Adrenal gland (tissue), 12 donors: ENCODE results near the gene KIFC3. TPM values are rescaled to one million over a fixed set of nuclear protein-coding genes. Genes with fewer than 3 reads are reported as not detected.

Experiments
- DNase-seq, 7 donors: peaks; one replicate each; pipeline ENCODE4 v3.0.0-alpha.2; 2019 to 2020
- H3K27ac ChIP-seq, 5 donors: fragments of 200-600 bp; sonication (generic) in 4 of 5; 1 replicate in 3 of 5; 2 replicates in 2 of 5; pipeline versions ENCODE4 v1.5.1 to v1.8.0; 2016 to 2020; ENCODE audit warnings: mild to moderate bottlenecking in 1 of 5
- H3K27me3 ChIP-seq: fragments of 200-600 bp; 2 replicates; pipeline ENCODE4 v1.8.0; 2021
- H3K36me3 ChIP-seq, 2 donors: fragments of 200-600 bp; replicated peaks in 1 of 2; 1 replicate in 1 of 2; 2 replicates in 1 of 2; pipeline versions ENCODE4 v1.5.1 to v1.8.0; 2018 to 2022
- H3K4me1 ChIP-seq, 2 donors: fragments of 200-600 bp; replicated peaks in 1 of 2; 1 replicate in 1 of 2; 2 replicates in 1 of 2; pipeline versions ENCODE4 v1.5.1 to v1.8.0; 2018 to 2021
- H3K4me3 ChIP-seq, 4 donors: fragments of 200-600 bp; sonication (generic) in 3 of 4; one replicate each; pipeline ENCODE4 v1.5.1; 2016 to 2018
- H3K9me3 ChIP-seq, 3 donors: fragments of 200-600 bp; sonication (generic) in 1 of 3; replicated peaks in 1 of 3; 1 replicate in 2 of 3; 2 replicates in 1 of 3; pipeline versions ENCODE4 v1.5.1 to v1.8.0; 2016 to 2021
- POLR2A ChIP-seq, 2 donors: fragments of 450-650 bp; IDR thresholded peaks; one replicate each; pipeline ENCODE4 v1.6.1; 2017; ENCODE audit warnings: antibody characterized with exemption in 2 of 2, mild to moderate bottlenecking in 2 of 2, moderate library complexity in 1 of 2
- WGBS, 4 donors: extraction: QIAGEN DNeasy Blood & Tissue Kit in 2 of 4; methylation state at CpG; one replicate each; pipeline versions ENCODE4 v1.1.5 to v1.1.7; 2013 to 2017; 5-methylcytosine and 5-hydroxymethylcytosine counted together
- intact Hi-C, 2 donors: fragments of 100-400 bp; cut with DNase I; formaldehyde crosslinking; loops; one replicate each; pipeline versions ENCODE4 v1.14.1 to v1.15.0; 2022 to 2023
- polyA plus RNA-seq, 3 donors: library from polyadenylated mRNA; stranded (reverse); fragments of 200-250 nt in 2 of 3; fragments of 350-450 nt in 1 of 3; fragmentation: Illumina TruSeq in 1 of 3; extraction: RNeasy Lipid Tissue Mini Kit (QIAGEN cat#74804) in 1 of 3; gene quantifications; one replicate each; pipeline ENCODE4 v1.2.3, GENCODE V29; 2013 to 2014
- total RNA-seq, 9 donors: library from RNA; depleted of rRNA in 4 of 9; stranded (reverse); fragments of >200 nt in 4 of 9; fragments of 120-200 nt in 1 of 9; fragmentation: NEBNext Ultra II Directional in 1 of 9; extraction: Animal tissue kit (Norgen Biotek cat#: 25700) in 1 of 9; gene quantifications; one replicate each; pipeline versions ENCODE4 v1.1.0 to v1.2.4, GENCODE V29; 2013 to 2023
- TF ChIP-seq, protein P1 (sequence below), 6 experiments: fragments of 450-650 bp in 4 of 6; fragments of 200-600 bp in 2 of 6; sonication (generic) in 1 of 6; IDR thresholded peaks; 1 replicate in 5 of 6; 2 replicates in 1 of 6; pipeline versions ENCODE4 v1.5.1 to v1.8.0; 2016 to 2021; ENCODE audit warnings: antibody characterized with exemption in 6 of 6, mild to moderate bottlenecking in 2 of 6, moderate library complexity in 1 of 6
- donor health status: healthy with polysubstance abuse.
- donor health status: Bipolar disorder and iron deficiency.
- donor health status: DM: yes; HTN: yes; CAD: no.
- donor health status: DM: no; HTN: no; CAD: no.
- donor health status: DM: no; HTN: no; CAD: no.
- donor health status: DM: yes; HTN: yes; CAD: no.

KIFC3 gene
- total and polyA plus RNA-seq, 12 donors, result 15.5 to 130 (median 60.0) TPM

DNA sequence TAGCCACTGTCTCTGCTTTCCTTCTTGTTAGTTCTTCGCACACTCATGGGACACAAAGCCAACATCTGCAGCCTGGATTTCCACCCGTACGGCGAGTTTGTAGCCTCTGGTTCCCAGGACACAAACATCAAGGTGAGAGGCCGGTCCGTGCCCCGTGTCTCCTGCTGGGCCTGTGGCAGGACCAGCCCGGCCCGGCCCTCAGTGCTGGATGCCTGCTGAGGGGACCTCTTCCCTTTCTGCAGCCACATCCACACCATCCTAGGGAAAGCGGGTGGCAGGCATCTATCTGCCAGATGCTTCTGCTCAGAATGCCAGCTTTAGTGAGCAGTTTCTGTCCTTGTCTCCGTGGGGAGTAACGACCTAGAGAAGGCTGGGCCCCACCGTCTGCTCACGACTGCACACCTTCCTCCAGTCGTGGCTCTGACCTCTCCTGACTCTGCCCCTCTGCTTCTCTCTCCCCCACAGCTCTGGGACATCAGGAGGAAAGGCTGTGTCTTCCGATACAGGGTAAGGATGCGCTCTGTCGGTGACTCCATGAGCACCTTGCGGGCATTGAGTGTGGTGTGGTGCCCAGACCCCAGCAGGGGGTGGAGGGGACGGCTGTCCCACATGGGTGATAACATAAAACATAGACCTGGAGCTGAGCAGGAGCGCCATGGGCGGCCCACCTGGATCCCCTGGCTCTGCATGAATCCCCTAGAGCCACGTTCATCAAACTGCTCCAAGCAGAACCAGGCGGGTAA, 51.3 kb downstream of the KIFC3 start:
- TF ChIP-seq POLR2A (IDR thresholded peaks at IDR 0.05), result no peak
- TF ChIP-seq, protein P1, sequence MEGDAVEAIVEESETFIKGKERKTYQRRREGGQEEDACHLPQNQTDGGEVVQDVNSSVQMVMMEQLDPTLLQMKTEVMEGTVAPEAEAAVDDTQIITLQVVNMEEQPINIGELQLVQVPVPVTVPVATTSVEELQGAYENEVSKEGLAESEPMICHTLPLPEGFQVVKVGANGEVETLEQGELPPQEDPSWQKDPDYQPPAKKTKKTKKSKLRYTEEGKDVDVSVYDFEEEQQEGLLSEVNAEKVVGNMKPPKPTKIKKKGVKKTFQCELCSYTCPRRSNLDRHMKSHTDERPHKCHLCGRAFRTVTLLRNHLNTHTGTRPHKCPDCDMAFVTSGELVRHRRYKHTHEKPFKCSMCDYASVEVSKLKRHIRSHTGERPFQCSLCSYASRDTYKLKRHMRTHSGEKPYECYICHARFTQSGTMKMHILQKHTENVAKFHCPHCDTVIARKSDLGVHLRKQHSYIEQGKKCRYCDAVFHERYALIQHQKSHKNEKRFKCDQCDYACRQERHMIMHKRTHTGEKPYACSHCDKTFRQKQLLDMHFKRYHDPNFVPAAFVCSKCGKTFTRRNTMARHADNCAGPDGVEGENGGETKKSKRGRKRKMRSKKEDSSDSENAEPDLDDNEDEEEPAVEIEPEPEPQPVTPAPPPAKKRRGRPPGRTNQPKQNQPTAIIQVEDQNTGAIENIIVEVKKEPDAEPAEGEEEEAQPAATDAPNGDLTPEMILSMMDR (IDR thresholded peaks at IDR 0.05), result no peak
- no peaks in the 10 kb centered on the region for H3K4me1 ChIP-seq
- H3K27ac ChIP-seq, result no peak overlapping the region
- peaks cover 0 to 3% of the 10 kb centered on the region in 2 donors for H3K36me3 ChIP-seq
- no peaks in the 10 kb centered on the region for H3K27me3 ChIP-seq
- no peaks in the 10 kb centered on the region for H3K9me3 ChIP-seq
- WGBS, 4 donors, result 90 to 96% (median 93%) methylated on average over 18 to 24 of the region's 24 CpGs
- H3K4me3 ChIP-seq, result no peak overlapping the region
- intact Hi-C loops, result loop anchor here in 1 of 2 donors (5.0 kb wide), 1 partner anchor 241 kb away; no protein-coding TSS in a partner anchor
- DNase-seq, result no peak

DNA sequence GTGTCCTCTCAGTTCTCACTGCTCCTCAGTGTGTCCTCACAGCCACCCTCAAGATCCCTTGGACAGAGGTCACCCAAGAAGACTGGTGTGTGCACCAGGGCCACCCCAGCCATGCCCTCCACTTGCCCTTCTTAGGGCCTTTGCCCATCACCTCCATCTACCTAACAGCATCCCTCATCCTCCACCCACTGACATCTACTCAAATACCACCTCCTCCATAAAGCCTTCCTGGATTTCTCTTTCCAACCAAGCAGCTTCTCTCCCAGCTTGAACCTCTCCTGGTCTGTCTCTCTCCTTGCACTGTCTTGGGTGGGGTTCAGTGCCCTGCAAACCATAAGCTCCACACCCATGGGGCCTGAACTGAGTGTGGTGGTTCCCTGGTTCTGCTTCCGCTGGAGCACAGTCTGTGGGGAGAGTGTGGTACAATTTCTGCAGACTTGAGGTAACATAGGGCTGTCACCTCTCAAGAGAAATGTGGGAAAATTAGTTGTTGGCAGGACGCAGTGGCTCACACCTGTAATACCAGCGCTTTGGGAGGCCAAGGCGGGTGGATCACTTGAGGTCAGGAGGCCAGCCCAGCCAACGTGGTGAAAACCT, 52.3 kb downstream of the KIFC3 start:
- no peak overlapping the region for H3K4me3 ChIP-seq
- H3K27ac ChIP-seq, result no peak overlapping the region
- intact Hi-C loops, result loop anchor here in 1 of 2 donors (5.0 kb wide), 1 partner anchor 242 kb away; no protein-coding TSS in a partner anchor
- peaks cover 0 to 3% of the 10 kb centered on the region in 2 donors for H3K36me3 ChIP-seq
- H3K9me3 ChIP-seq, result no peaks in the 10 kb centered on the region
- DNase-seq, result no peak
- no peak for TF ChIP-seq POLR2A (IDR thresholded peaks at IDR 0.05)
- TF ChIP-seq, protein P1 (IDR thresholded peaks at IDR 0.05), result no peak
- 86 to 92% (median 91%) methylated on average over 5 of the region's 5 CpGs for WGBS, 4 donors
- no peaks in the 10 kb centered on the region for H3K27me3 ChIP-seq
- H3K4me1 ChIP-seq, result no peaks in the 10 kb centered on the region

DNA sequence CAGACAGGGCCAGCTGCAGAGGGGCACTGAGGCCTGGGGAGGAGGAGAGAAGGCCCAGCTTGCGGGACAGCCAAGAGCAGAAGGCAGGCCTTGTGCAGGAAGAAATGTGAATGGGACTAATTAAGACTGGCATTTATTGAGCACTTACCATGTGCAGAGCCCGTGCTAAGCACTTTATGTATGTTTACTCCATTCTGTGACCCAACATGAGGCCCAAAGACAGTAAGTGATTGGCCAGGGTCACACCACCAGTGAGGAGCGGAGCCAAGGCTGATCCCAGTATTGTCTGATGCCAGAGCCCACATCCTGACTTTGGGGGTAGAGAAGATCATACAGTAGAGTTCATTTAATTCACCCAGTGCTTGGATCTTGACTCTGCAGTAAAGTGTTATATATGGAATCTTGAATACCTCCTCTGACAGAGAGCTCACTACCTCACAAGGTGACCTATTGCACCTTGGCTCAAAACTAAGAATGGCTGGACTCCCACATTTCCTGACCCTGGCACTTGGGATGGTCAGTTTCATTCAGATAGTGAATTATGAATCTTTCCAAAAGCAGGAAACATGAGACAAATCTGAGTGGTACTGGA, 53.1 kb downstream of the KIFC3 start:
- no peaks in the 10 kb centered on the region for H3K9me3 ChIP-seq
- DNase-seq, result no peak
- H3K27ac ChIP-seq, result no peak overlapping the region
- peaks cover 0 to 3% of the 10 kb centered on the region in 2 donors for H3K36me3 ChIP-seq
- no peak for TF ChIP-seq POLR2A (IDR thresholded peaks at IDR 0.05)
- TF ChIP-seq, protein P1 (IDR thresholded peaks at IDR 0.05), result no peak
- H3K4me1 ChIP-seq, result no peaks in the 10 kb centered on the region
- intact Hi-C loops, result no loop called here
- 89 to 99% (median 93%) methylated on average over 2 to 3 of the region's 3 CpGs for WGBS, 4 donors
- no peaks in the 10 kb centered on the region for H3K27me3 ChIP-seq
- no peak overlapping the region for H3K4me3 ChIP-seq

DNA sequence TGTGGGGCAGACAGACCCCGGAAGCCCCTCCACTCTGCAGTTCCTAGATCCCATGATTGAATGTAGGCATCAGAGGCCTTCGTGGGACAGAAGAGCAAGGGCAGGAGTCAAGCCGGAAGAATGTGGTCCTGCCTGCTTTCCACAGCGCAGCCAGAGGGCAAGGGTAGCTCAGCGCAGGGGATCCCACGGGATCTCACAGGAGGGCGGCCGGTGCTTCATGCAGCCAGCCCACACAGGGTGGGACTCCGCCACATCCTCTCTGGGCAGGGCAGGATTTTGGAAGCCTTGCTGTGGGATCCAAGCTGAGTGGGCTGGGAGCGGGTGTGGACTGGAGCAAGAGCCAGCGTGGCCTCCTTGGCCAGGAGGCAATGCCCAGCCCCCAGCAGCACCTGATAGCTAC, 53.7 kb downstream of the KIFC3 start:
- Histone ChIP-seq H3K4me1 (no peaks in the 10 kb centered on the region), H3K36me3 (peaks cover 0 to 3% of the 10 kb centered on the region in 2 donors), H3K4me3 (no peak overlapping the region), H3K27ac (no peak overlapping the region), H3K9me3 (no peaks in the 10 kb centered on the region), H3K27me3 (no peaks in the 10 kb centered on the region)
- 81 to 92% (median 89%) methylated on average over 10 to 11 of the region's 11 CpGs for WGBS, 4 donors
- intact Hi-C loops, result no loop called here
- no peak for DNase-seq
- TF ChIP-seq POLR2A (IDR thresholded peaks at IDR 0.05), result no peak
- TF ChIP-seq, protein P1 (IDR thresholded peaks at IDR 0.05), result no peak
